Kidney epithelial cell (primary cell): Measurements from ENCODE around the gene LHX8. TPM values are rescaled to one million over a fixed set of nuclear protein-coding genes. Genes with fewer than 3 reads are reported as not detected.
"Not testable (repeated sequence)": the region's sequence is repeated elsewhere in the genome, so short reads cannot be mapped to it uniquely, and the experiment has no call there.

Source experiments
- DNase-seq: peaks from one replicate; pipeline ENCODE4 v3.0.0-alpha.2; 2010; ENCODE audit warnings: low read depth
- H3K27me3 ChIP-seq: 2 replicates; pipeline ENCODE4 v1.6.0; 2011; ENCODE audit warnings: low read length; ENCODE audit not compliant: control insufficient read depth, insufficient read depth
- H3K36me3 ChIP-seq: 2 replicates; pipeline ENCODE4 v1.5.1; 2011; ENCODE audit warnings: low read length; ENCODE audit not compliant: control insufficient read depth, insufficient read depth
- H3K4me3 ChIP-seq: 2 replicates; pipeline ENCODE4 v1.5.1; 2011; ENCODE audit warnings: low read depth, mild to moderate bottlenecking, control low read depth, low read length
- CTCF ChIP-seq: IDR thresholded peaks from 2 replicates; pipeline ENCODE4 v1.5.1; 2011; ENCODE audit warnings: mild to moderate bottlenecking, moderate library complexity, low read length, control low read depth, inconsistent platforms; ENCODE audit not compliant: insufficient read depth, poor library complexity, severe bottlenecking
- total RNA-seq: library from RNA; depleted of rRNA; stranded (reverse); fragments of >200 nt; gene quantifications from 2 replicates; pipeline ENCODE4 v1.2.3, GENCODE V29; 2015

LHX8 gene
- total RNA-seq, 1 donor from 2014 or later = not detected

DNA sequence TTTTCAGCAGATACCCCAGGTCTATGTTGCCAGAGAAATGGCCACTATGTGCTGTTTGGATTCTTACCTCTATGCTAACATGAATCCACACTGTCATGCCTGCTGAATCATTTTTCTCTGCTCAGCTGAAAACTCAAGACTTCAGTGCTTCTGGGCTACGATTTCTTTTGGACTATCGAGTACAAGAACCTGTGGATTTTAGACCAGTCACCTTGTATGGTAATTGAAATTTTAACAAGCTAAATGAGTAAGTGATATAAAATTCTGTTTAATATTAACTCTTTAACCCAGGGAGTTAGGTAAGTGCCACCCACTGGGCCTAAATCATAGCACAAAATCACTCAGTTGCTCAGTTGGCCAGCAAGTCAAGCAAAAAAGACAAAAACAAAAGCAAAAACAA lies 35.8 kb downstream of the LHX8 start:
- no peak for TF ChIP-seq CTCF
- no peak for DNase-seq

DNA sequence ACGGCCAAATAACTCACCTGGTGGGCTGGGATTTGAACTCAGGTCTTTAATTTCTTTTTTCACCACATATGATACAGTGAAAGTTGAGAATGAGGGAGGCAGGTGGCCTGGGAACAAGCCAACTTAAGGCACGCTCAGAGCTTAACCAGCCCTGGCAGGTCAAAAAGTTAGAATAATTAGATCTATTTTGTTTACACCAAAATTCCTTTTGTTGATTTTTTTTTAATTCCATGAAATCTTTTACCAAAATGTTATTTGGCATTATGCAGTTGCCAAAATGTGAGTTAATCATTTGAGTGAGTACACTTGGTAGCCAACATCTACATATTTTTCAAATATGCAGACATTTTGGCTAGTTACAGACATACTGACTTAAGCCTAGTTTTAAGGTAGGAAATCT lies 36.8 kb downstream of the LHX8 start:
- TF ChIP-seq CTCF = no peak
- Histone ChIP-seq H3K27me3 (no peaks in the 10 kb centered on the region), H3K4me3 (no peak overlapping the region), H3K36me3 (no peaks in the 10 kb centered on the region)
- DNase-seq = no peak

More for the DNA sequence above, 35.8 kb downstream of the LHX8 start:
- Histone ChIP-seq H3K36me3 (no peaks in the 10 kb centered on the region), H3K4me3 (no peak overlapping the region), H3K27me3 (no peaks in the 10 kb centered on the region)

DNA sequence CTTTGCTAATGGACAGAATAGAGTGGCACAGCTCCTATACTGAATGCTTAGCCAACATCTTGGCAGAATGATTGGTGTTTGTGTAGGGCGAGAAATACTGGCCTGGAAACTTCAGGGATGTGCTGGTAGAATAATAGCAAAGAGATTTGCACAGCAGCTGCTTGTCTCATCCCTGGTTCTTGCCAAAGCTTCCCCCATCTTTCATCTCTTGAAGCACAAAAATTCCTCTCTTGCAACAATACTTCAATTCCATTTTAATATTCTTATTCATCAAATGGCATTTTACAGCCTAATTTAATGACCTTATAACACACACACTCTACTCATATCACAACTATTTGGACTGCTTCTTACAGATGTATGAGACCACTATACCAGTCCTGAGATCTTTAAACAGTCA lies 37.7 kb downstream of the LHX8 start:
- no peak for TF ChIP-seq CTCF
- H3K36me3 ChIP-seq = no peaks in the 10 kb centered on the region
- no peaks in the 10 kb centered on the region for H3K27me3 ChIP-seq
- no peak for DNase-seq
- H3K4me3 ChIP-seq = no peak overlapping the region

GRCh38 chr1:75172556-75172955 lies 38.4 kb downstream of the LHX8 start:
- H3K4me3 ChIP-seq = no peak overlapping the region
- no peak for DNase-seq
- no peaks in the 10 kb centered on the region for H3K27me3 ChIP-seq
- no peak for TF ChIP-seq CTCF
- H3K36me3 ChIP-seq = no peaks in the 10 kb centered on the region

- H3K36me3 ChIP-seq = no peaks in the 10 kb centered on the region
- no peak overlapping the region for H3K4me3 ChIP-seq
- no peak for DNase-seq
- H3K27me3 ChIP-seq = no peaks in the 10 kb centered on the region
- TF ChIP-seq CTCF = no peak
Observed at GRCh38 chr1:75174031-75174760, 40.0 kb downstream of the LHX8 start.

GRCh38 chr1:75181214-75181955 lies 47.2 kb downstream of the LHX8 start:
- H3K27me3 ChIP-seq, DNase-seq, H3K36me3 ChIP-seq, H3K4me3 ChIP-seq: not testable (repeated sequence)
